Ascending aorta (tissue), 2 donors: Measurements from ENCODE around the gene IRX2. TPM values are rescaled to one million over a fixed set of nuclear protein-coding genes. Genes with fewer than 3 reads are reported as not detected.

Experiments
- DNase-seq, 2 donors: peaks; one replicate each; pipeline ENCODE4 v3.0.0-alpha.2; 2019; ENCODE audit warnings: low spot score in 2 of 2
- H3K27ac ChIP-seq, 2 donors: fragments of 200-600 bp; sonication (generic); one replicate each; pipeline ENCODE4 v1.5.1; 2016 to 2017; ENCODE audit warnings: mild to moderate bottlenecking in 1 of 2
- H3K27me3 ChIP-seq: fragments of 200-600 bp; sonication (generic); one replicate; pipeline ENCODE4 v1.5.1; 2017
- H3K36me3 ChIP-seq, 2 donors: fragments of 200-600 bp; sonication (generic); one replicate each; pipeline ENCODE4 v1.5.1; 2016
- H3K4me1 ChIP-seq, 2 donors: fragments of 200-600 bp; sonication (generic); one replicate each; pipeline ENCODE4 v1.5.1; 2016 to 2017; ENCODE audit warnings: mild to moderate bottlenecking in 1 of 2
- H3K4me3 ChIP-seq, 2 donors: fragments of 200-600 bp; sonication (generic); one replicate each; pipeline ENCODE4 v1.5.1; 2016 to 2017; ENCODE audit warnings: mild to moderate bottlenecking in 1 of 2
- H3K9me3 ChIP-seq, 2 donors: fragments of 200-600 bp; sonication (generic); one replicate each; pipeline ENCODE4 v1.5.1; 2016
- intact Hi-C: fragments of 100-400 bp; cut with DNase I; formaldehyde crosslinking; loops from one replicate; pipeline ENCODE4 v1.15.1; 2023
- total RNA-seq: library from RNA; depleted of rRNA; stranded (reverse); fragments of >200 nt; gene quantifications from one replicate; pipeline ENCODE4 v1.1.0, GENCODE V29; 2016
- TF ChIP-seq, protein P1 (sequence below), 3 experiments: fragments of 200-600 bp in 2 of 3; fragments of 450-650 bp in 1 of 3; sonication (generic) in 2 of 3; IDR thresholded peaks; one replicate each; pipeline ENCODE4 v1.5.1; 2016 to 2019; ENCODE audit warnings: antibody characterized with exemption in 3 of 3, mild to moderate bottlenecking in 1 of 3, moderate library complexity in 1 of 3

IRX2 gene
- total RNA-seq, 1 donor from 2014 or later: not detected

GRCh38 chr5:2747363-2748162 lies 3.9 kb downstream of the IRX2 start:
- no peaks in the 10 kb centered on the region for H3K36me3 ChIP-seq
- intact Hi-C loops: no loop called here
- H3K27me3 ChIP-seq: peaks cover 35% of the 10 kb centered on the region
- no peaks in the 10 kb centered on the region for H3K9me3 ChIP-seq
- TF ChIP-seq, protein P1, sequence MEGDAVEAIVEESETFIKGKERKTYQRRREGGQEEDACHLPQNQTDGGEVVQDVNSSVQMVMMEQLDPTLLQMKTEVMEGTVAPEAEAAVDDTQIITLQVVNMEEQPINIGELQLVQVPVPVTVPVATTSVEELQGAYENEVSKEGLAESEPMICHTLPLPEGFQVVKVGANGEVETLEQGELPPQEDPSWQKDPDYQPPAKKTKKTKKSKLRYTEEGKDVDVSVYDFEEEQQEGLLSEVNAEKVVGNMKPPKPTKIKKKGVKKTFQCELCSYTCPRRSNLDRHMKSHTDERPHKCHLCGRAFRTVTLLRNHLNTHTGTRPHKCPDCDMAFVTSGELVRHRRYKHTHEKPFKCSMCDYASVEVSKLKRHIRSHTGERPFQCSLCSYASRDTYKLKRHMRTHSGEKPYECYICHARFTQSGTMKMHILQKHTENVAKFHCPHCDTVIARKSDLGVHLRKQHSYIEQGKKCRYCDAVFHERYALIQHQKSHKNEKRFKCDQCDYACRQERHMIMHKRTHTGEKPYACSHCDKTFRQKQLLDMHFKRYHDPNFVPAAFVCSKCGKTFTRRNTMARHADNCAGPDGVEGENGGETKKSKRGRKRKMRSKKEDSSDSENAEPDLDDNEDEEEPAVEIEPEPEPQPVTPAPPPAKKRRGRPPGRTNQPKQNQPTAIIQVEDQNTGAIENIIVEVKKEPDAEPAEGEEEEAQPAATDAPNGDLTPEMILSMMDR (IDR thresholded peaks at IDR 0.05): no peak
- H3K27ac ChIP-seq: no peak overlapping the region
- peaks cover 0 to 3% of the 10 kb centered on the region in 2 donors for H3K4me1 ChIP-seq
- H3K4me3 ChIP-seq: no peak overlapping the region
- no peak for DNase-seq

GRCh38 chr5:2746561-2747032 lies 4.9 kb downstream of the IRX2 start:
- intact Hi-C loops: no loop called here
- H3K36me3 ChIP-seq: no peaks in the 10 kb centered on the region
- no peak overlapping the region for H3K4me3 ChIP-seq
- H3K27me3 ChIP-seq: peaks cover 35% of the 10 kb centered on the region
- peaks cover 0 to 3% of the 10 kb centered on the region in 2 donors for H3K4me1 ChIP-seq
- no peak for DNase-seq
- H3K27ac ChIP-seq: no peak overlapping the region
- H3K9me3 ChIP-seq: no peaks in the 10 kb centered on the region
- TF ChIP-seq, protein P1 (IDR thresholded peaks at IDR 0.05): no peak

DNA sequence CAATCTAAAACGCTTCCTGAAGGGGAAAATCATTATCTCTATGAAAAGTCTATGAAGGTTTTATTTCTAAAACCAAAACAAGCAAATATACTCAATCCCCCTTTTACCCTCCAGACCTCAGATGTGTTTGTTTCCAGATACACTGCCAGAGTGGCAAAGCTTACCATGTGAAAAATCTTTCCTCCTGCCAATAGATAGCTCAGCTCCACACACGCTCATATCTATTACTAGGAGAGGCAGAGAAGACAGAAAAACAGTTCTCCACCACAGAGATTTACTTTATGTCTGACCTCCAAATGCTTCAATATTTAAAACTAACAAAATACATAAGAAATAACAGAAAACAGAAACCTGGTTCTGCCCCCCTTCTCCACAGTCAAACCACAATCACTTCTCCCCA lies 7.0 kb downstream of the IRX2 start:
- Histone ChIP-seq H3K36me3 (no peaks in the 10 kb centered on the region), H3K4me3 (no peak overlapping the region), H3K27ac (no peak overlapping the region), H3K27me3 (peaks cover 33% of the 10 kb centered on the region), H3K9me3 (no peaks in the 10 kb centered on the region), H3K4me1 (no peaks in the 10 kb centered on the region)
- DNase-seq: no peak
- intact Hi-C loops: no loop called here
- TF ChIP-seq, protein P1 (IDR thresholded peaks at IDR 0.05): no peak

GRCh38 chr5:2742921-2743679 lies 8.4 kb downstream of the IRX2 start:
- TF ChIP-seq, protein P1 (IDR thresholded peaks at IDR 0.05): no peak
- Histone ChIP-seq H3K27me3 (peaks cover 26% of the 10 kb centered on the region), H3K9me3 (no peaks in the 10 kb centered on the region), H3K36me3 (no peaks in the 10 kb centered on the region), H3K4me1 (no peaks in the 10 kb centered on the region), H3K27ac (no peak overlapping the region), H3K4me3 (no peak overlapping the region)
- intact Hi-C loops: no loop called here
- DNase-seq: no peak

DNA sequence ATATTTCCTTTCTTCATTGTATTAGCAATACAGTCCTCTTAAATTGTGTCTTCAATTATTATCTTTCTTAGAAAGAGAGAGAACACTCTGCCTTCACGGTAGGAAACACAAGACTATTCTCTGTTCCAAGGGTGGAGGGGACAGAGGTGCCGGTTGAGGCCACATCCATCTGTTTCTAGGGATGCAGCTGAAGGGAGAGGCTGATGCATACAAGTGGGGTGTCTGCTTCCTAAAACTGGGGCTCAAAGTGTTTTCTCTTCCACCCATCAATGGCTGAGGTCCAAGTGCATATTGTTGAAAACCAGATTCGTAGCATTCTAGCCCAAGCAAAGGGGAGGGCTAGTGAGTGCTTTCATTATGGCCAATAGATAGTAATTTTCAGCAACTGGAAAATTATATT lies 9.5 kb downstream of the IRX2 start:
- no peak overlapping the region for H3K27ac ChIP-seq
- peaks cover 21% of the 10 kb centered on the region for H3K27me3 ChIP-seq
- TF ChIP-seq, protein P1 (IDR thresholded peaks at IDR 0.05): no peak
- H3K4me1 ChIP-seq: no peaks in the 10 kb centered on the region
- intact Hi-C loops: no loop called here
- H3K4me3 ChIP-seq: no peak overlapping the region
- H3K9me3 ChIP-seq: no peaks in the 10 kb centered on the region
- H3K36me3 ChIP-seq: no peaks in the 10 kb centered on the region
- no peak for DNase-seq
